ENCODE data around the gene CSRNP3. TPM values are rescaled to one million over a fixed set of nuclear protein-coding genes. Genes with fewer than 3 reads are reported as not detected.

CSRNP3 gene
- total and polyA plus RNA-seq, 4 donors = 0.18 to 2.2 (median 2.0) TPM

DNA sequence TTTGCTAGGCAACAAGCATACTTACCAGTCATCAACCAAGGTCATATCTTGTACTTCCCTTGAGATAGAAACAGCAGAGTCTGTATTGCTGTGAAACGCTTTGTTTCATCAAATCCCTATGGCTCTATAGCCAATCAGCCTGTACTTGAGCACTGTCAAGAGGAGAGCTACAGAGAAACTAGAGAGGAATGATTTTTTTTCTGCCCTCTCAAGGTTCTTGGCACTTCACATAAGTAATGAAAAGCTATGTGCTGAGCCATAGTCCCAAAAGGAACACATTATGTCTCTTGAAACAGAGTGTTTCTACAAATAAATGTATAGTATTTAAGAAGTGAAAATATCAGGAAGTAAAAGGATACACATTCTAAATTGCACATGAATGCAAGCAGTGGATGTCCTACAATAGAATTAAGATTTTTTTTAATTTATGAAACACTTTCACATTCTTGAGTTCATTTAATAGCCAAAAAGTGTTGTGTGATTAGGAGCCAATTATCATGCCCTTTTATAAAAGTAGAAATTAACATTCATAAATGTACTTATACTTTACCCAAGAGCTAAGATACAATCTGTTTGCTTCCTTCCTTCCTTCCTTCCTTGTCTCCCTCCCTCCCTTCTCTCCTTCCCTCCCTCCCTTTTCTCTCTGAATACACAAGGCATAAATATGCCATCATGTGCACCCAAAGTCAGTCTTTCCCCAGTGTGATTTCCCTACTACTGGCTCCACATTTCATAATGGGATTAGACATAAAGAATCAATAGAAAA lies 131.8 kb downstream of the CSRNP3 start:
- no peaks in the 10 kb centered on the region for H3K4me1 ChIP-seq (ENCODE audit: control insufficient read depth in 4 of 4, insufficient read depth in 4 of 4, low read length in 3 of 4)
- no peak overlapping the region for H3K27ac ChIP-seq (ENCODE audit: low read depth in 1 of 2, low read length in 2 of 2)
- no peak overlapping the region for H3K9ac ChIP-seq (ENCODE audit: low read depth in 1 of 2, low read length in 2 of 2)
- H3K9me3 ChIP-seq (ENCODE audit: control insufficient read depth in 4 of 4, low read length in 3 of 4) = no peaks in the 10 kb centered on the region
- H3K36me3 ChIP-seq (ENCODE audit: control insufficient read depth in 4 of 4, insufficient read depth in 3 of 4, low read depth in 1 of 4, low read length in 3 of 4) = peaks cover 0 to 3% (median 0%) of the 10 kb centered on the region in 4 donors
- H3K4me3 ChIP-seq (ENCODE audit: low read depth in 1 of 3, low read length in 3 of 3) = no peak overlapping the region
- TF ChIP-seq, protein P1, sequence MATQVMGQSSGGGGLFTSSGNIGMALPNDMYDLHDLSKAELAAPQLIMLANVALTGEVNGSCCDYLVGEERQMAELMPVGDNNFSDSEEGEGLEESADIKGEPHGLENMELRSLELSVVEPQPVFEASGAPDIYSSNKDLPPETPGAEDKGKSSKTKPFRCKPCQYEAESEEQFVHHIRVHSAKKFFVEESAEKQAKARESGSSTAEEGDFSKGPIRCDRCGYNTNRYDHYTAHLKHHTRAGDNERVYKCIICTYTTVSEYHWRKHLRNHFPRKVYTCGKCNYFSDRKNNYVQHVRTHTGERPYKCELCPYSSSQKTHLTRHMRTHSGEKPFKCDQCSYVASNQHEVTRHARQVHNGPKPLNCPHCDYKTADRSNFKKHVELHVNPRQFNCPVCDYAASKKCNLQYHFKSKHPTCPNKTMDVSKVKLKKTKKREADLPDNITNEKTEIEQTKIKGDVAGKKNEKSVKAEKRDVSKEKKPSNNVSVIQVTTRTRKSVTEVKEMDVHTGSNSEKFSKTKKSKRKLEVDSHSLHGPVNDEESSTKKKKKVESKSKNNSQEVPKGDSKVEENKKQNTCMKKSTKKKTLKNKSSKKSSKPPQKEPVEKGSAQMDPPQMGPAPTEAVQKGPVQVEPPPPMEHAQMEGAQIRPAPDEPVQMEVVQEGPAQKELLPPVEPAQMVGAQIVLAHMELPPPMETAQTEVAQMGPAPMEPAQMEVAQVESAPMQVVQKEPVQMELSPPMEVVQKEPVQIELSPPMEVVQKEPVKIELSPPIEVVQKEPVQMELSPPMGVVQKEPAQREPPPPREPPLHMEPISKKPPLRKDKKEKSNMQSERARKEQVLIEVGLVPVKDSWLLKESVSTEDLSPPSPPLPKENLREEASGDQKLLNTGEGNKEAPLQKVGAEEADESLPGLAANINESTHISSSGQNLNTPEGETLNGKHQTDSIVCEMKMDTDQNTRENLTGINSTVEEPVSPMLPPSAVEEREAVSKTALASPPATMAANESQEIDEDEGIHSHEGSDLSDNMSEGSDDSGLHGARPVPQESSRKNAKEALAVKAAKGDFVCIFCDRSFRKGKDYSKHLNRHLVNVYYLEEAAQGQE (IDR thresholded peaks at IDR 0.05) = no peak
- no peak for TF ChIP-seq RXRA (IDR thresholded peaks at IDR 0.05)
- no peak for TF ChIP-seq HNF4A (conservative IDR thresholded peaks at IDR 0.05)
- TF ChIP-seq EGR1 (IDR thresholded peaks at IDR 0.05; ENCODE audit: low read depth in 2 of 2) = no peak
- TF ChIP-seq JUND (IDR thresholded peaks at IDR 0.05) = no peak
- no peak for TF ChIP-seq RAD21 (IDR thresholded peaks at IDR 0.05)
- TF ChIP-seq, protein P2, sequence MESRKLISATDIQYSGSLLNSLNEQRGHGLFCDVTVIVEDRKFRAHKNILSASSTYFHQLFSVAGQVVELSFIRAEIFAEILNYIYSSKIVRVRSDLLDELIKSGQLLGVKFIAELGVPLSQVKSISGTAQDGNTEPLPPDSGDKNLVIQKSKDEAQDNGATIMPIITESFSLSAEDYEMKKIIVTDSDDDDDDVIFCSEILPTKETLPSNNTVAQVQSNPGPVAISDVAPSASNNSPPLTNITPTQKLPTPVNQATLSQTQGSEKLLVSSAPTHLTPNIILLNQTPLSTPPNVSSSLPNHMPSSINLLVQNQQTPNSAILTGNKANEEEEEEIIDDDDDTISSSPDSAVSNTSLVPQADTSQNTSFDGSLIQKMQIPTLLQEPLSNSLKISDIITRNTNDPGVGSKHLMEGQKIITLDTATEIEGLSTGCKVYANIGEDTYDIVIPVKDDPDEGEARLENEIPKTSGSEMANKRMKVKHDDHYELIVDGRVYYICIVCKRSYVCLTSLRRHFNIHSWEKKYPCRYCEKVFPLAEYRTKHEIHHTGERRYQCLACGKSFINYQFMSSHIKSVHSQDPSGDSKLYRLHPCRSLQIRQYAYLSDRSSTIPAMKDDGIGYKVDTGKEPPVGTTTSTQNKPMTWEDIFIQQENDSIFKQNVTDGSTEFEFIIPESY (IDR thresholded peaks at IDR 0.05) = no peak
- no peak for TF ChIP-seq SP1 (IDR thresholded peaks at IDR 0.05)
- TF ChIP-seq, protein P3, sequence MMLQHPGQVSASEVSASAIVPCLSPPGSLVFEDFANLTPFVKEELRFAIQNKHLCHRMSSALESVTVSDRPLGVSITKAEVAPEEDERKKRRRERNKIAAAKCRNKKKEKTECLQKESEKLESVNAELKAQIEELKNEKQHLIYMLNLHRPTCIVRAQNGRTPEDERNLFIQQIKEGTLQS (IDR thresholded peaks at IDR 0.05) = no peak
- no peak for TF ChIP-seq HNF4G (IDR thresholded peaks at IDR 0.05)
- no peak for DNase-seq (ENCODE audit: low spot score)
- 87% methylated on average over 1 of the region's 1 CpG for WGBS
- no peaks in the 10 kb centered on the region for H3K27me3 ChIP-seq (ENCODE audit: control insufficient read depth in 4 of 4, insufficient read depth in 4 of 4, low read length in 3 of 4)

DNA sequence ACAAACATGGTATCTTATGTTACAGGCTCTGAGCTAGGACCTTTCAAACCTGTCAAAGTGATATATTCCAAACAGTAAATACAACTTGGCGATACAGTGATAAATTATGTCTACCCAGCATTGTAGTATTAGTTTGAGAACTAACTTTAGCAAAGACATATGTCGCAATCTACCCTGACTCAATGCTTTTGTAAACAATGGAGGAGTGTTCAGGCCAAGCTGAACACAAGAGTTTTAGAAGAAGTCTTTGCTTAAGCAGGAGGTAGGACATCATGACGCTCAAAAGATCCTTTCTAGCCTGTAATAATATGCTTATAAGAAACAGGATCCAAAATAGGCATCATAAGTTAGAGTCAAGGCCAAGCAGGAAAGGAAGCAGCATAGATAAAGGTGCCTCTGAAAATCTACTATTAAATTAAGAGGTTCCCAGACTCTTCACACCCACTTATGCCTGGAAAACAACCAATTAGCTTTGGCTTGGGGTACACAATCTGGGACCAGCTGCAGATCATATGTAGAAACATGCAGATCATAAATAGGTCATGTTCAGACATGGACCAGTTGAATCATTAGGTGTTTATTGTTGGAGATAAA lies 132.5 kb downstream of the CSRNP3 start:
- Histone ChIP-seq H3K36me3 (ENCODE audit: control insufficient read depth in 4 of 4, insufficient read depth in 3 of 4, low read depth in 1 of 4, low read length in 3 of 4) (no peaks in the 10 kb centered on the region), H3K9me3 (ENCODE audit: control insufficient read depth in 4 of 4, low read length in 3 of 4) (no peaks in the 10 kb centered on the region), H3K4me1 (ENCODE audit: control insufficient read depth in 4 of 4, insufficient read depth in 4 of 4, low read length in 3 of 4) (no peaks in the 10 kb centered on the region), H3K9ac (ENCODE audit: low read depth in 1 of 2, low read length in 2 of 2) (no peak overlapping the region), H3K27ac (ENCODE audit: low read depth in 1 of 2, low read length in 2 of 2) (no peak overlapping the region), H3K4me3 (ENCODE audit: low read depth in 1 of 3, low read length in 3 of 3) (no peak overlapping the region), H3K27me3 (ENCODE audit: control insufficient read depth in 4 of 4, insufficient read depth in 4 of 4, low read length in 3 of 4) (no peaks in the 10 kb centered on the region)
- DNase-seq (ENCODE audit: low spot score) = no peak
- TF ChIP-seq SP1 (IDR thresholded peaks at IDR 0.05) = no peak
- TF ChIP-seq EGR1 (IDR thresholded peaks at IDR 0.05; ENCODE audit: low read depth in 2 of 2) = no peak
- no peak for TF ChIP-seq YY1 (IDR thresholded peaks at IDR 0.05)
- WGBS = 83% methylated on average over 3 of the region's 3 CpGs

Data from liver (tissue), 9 donors.